HepG2 (cell line): Measurements from ENCODE around the gene ZNF33B. TPM values are rescaled to one million over a fixed set of nuclear protein-coding genes. Genes with fewer than 3 reads are reported as not detected.

Experiments
- FOXA3 ChIP-seq: IDR thresholded peaks from 2 replicates; pipeline ENCODE4 v1.6.1; 2016; ENCODE audit warnings: missing genetic modification reagents, missing compliant biosample characterization
- HOXA3 ChIP-seq: sonication (generic); formaldehyde crosslinking; IDR thresholded peaks from 2 replicates; pipeline ENCODE4 v1.5.0; 2020; ENCODE audit warnings: missing genetic modification reagents
- POLR2A ChIP-seq, 2 experiments: IDR thresholded peaks; 2 replicates each; pipeline ENCODE4 v1.6.1; 2011; ENCODE audit warnings: low read depth in 2 of 2, low read length in 2 of 2, mild to moderate bottlenecking in 1 of 2, moderate library complexity in 1 of 2; ENCODE audit not compliant: insufficient read depth in 1 of 2
- SMARCC2 ChIP-seq: fragments of 450-650 bp; IDR thresholded peaks from 2 replicates; pipeline ENCODE4 v1.6.1; 2017; ENCODE audit warnings: antibody characterized with exemption, mild to moderate bottlenecking
- U2AF1 ChIP-seq: fragments of 200-400 bp; formaldehyde crosslinking; optimal IDR thresholded peaks from 2 replicates; pipeline ENCODE3; 2017; ENCODE audit warnings: mild to moderate bottlenecking, low read depth, low read length
- ZBTB7A ChIP-seq: sonication (generic); formaldehyde crosslinking; IDR thresholded peaks from 2 replicates; pipeline ENCODE4 v1.8.0; 2022; ENCODE audit warnings: mild to moderate bottlenecking, missing genetic modification reagents
- ZNF230 ChIP-seq: sonication (generic); formaldehyde crosslinking; IDR thresholded peaks from 2 replicates; pipeline ENCODE4 v1.4.0; 2020; ENCODE audit warnings: mild to moderate bottlenecking, missing genetic modification reagents
- ZNF614 ChIP-seq: IDR thresholded peaks from 2 replicates; pipeline ENCODE4 v1.6.1; 2018; ENCODE audit warnings: missing biosample characterization, missing genetic modification reagents, inconsistent platforms, borderline replicate concordance
- ZNF839 ChIP-seq: sonication (generic); formaldehyde crosslinking; IDR thresholded peaks from 2 replicates; pipeline ENCODE4 v1.4.0; 2020; ENCODE audit warnings: missing genetic modification reagents, mild to moderate bottlenecking, borderline replicate concordance
- polyA plus RNA-seq, 8 experiments: library from polyadenylated mRNA; depleted of rRNA in 3 of 8; stranded (reverse) in 7 of 8; unstranded in 1 of 8; fragments of >200 nt; fragmentation: Illumina TruSeq in 4 of 8; extraction: Trizol in 4 of 8; gene quantifications; 2 replicates each; pipeline versions ENCODE4 v1.2.1 to v1.2.3, GENCODE V29; 2011 to 2016; ENCODE audit warnings: low read depth in 4 of 8, missing spikeins in 1 of 8, mixed read lengths in 1 of 8; ENCODE audit not compliant: insufficient read depth in 1 of 8
- total RNA-seq, 5 experiments: library from RNA; depleted of rRNA; stranded (reverse); fragments of >200 nt; fragmentation: Illumina TruSeq; extraction: Trizol; gene quantifications; 2 replicates each; pipeline ENCODE4 v1.2.3, GENCODE V29; 2016; ENCODE audit warnings: low read depth in 1 of 5
- TF ChIP-seq, protein P1 (sequence below): sonication (generic); formaldehyde crosslinking; IDR thresholded peaks from 2 replicates; pipeline ENCODE4 v1.4.0; 2020; ENCODE audit warnings: missing genetic modification reagents
- TF ChIP-seq, protein P2 (sequence below): IDR thresholded peaks from 2 replicates; pipeline ENCODE4 v1.6.1; 2018; ENCODE audit warnings: missing genetic modification reagents
- TF ChIP-seq, protein P3 (sequence below): sonication (generic); formaldehyde crosslinking; IDR thresholded peaks from 2 replicates; pipeline ENCODE4 v1.4.0; 2020; ENCODE audit warnings: missing genetic modification reagents
- TF ChIP-seq, protein P4 (sequence below): sonication (generic); formaldehyde crosslinking; IDR thresholded peaks from one replicate; pipeline ENCODE4 v1.5.1; 2020; ENCODE audit warnings: mild to moderate bottlenecking, missing genetic modification reagents; ENCODE audit errors: not compliant biosample characterization
- TF ChIP-seq, protein P5 (sequence below): sonication (generic); formaldehyde crosslinking; IDR thresholded peaks from 2 replicates; pipeline ENCODE4 v1.4.0; 2020; ENCODE audit warnings: mild to moderate bottlenecking, missing genetic modification reagents, borderline replicate concordance

The ZNF33B gene
- total and polyA plus RNA-seq, 2 of the 13 experiments (the other 11 are each of a cell fraction or from before 2014, with no cell fraction given): 18.4 to 23.5 TPM

DNA sequence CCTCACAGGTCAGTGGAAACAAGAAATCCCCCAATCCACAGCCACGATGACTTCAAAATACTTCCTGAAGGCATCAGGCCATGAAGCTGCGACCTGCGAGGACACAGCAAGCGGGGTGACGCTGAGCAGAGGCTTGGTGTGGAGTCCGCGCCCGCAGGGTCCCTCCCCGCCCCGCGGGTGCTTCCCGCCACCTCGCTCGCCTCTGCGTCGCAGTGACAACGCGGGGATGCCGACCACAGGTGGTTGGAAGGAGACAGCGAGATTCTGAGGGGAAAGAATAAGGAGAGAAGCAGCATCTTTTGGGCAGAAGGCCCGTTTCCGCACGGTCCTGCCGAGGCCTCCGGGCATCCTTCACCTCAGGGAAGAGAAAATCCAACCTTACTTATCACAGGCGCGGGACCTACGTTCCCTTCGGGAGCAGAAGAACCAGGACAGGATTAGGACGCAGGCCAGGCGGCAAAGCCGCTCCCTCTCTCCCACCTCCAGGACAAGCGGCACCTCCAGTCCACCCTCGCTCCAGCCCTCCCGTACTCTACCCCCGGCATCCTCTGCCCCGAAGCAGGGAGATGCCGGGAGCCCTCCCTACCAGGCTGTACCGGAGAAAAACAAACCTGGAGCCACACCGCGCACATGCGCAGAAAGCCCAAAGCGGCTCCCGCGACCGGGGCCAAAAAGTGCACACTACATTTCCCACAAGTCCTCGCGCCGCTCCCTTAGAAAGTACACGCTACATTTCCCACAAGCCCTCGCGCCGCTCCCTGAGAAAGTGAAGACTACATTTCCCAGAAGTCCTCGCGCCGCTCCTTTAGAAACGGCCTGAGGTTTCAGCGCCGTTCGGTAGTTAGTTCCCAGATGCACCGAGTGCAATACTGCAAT lies 85.9 kb downstream of the ZNF33B start (continued):
- TF ChIP-seq, protein P1, sequence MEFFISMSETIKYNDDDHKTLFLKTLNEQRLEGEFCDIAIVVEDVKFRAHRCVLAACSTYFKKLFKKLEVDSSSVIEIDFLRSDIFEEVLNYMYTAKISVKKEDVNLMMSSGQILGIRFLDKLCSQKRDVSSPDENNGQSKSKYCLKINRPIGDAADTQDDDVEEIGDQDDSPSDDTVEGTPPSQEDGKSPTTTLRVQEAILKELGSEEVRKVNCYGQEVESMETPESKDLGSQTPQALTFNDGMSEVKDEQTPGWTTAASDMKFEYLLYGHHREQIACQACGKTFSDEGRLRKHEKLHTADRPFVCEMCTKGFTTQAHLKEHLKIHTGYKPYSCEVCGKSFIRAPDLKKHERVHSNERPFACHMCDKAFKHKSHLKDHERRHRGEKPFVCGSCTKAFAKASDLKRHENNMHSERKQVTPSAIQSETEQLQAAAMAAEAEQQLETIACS (CRISPR knock-in tag): no peak
- TF ChIP-seq U2AF1 (no peak), ZNF614 (CRISPR knock-in tag) (no peak), SMARCC2 (no peak), FOXA3 (CRISPR knock-in tag) (peak; percentile 6; the same call in 1 of the 2 replicates), ZNF230 (CRISPR knock-in tag) (peak; percentile 39; the same call in 1 of the 2 replicates), HOXA3 (CRISPR knock-in tag) (no peak), ZNF839 (no peak), POLR2A (IDR thresholded peaks at IDR 0.05; ENCODE audit: insufficient read depth in 1 of 2, low read depth in 2 of 2, low read length in 2 of 2) (peak; percentile 37 to 62; a peak in 3 of 4 replicates), ZBTB7A (CRISPR knock-in tag) (no peak)
- TF ChIP-seq, protein P2, sequence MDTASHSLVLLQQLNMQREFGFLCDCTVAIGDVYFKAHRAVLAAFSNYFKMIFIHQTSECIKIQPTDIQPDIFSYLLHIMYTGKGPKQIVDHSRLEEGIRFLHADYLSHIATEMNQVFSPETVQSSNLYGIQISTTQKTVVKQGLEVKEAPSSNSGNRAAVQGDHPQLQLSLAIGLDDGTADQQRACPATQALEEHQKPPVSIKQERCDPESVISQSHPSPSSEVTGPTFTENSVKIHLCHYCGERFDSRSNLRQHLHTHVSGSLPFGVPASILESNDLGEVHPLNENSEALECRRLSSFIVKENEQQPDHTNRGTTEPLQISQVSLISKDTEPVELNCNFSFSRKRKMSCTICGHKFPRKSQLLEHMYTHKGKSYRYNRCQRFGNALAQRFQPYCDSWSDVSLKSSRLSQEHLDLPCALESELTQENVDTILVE (CRISPR knock-in tag): peak; percentile 77; the same call in 1 of the 2 replicates
- TF ChIP-seq, protein P3, sequence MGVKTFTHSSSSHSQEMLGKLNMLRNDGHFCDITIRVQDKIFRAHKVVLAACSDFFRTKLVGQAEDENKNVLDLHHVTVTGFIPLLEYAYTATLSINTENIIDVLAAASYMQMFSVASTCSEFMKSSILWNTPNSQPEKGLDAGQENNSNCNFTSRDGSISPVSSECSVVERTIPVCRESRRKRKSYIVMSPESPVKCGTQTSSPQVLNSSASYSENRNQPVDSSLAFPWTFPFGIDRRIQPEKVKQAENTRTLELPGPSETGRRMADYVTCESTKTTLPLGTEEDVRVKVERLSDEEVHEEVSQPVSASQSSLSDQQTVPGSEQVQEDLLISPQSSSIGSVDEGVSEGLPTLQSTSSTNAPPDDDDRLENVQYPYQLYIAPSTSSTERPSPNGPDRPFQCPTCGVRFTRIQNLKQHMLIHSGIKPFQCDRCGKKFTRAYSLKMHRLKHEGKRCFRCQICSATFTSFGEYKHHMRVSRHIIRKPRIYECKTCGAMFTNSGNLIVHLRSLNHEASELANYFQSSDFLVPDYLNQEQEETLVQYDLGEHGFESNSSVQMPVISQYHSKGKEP (CRISPR knock-in tag): no peak
- TF ChIP-seq, protein P4, sequence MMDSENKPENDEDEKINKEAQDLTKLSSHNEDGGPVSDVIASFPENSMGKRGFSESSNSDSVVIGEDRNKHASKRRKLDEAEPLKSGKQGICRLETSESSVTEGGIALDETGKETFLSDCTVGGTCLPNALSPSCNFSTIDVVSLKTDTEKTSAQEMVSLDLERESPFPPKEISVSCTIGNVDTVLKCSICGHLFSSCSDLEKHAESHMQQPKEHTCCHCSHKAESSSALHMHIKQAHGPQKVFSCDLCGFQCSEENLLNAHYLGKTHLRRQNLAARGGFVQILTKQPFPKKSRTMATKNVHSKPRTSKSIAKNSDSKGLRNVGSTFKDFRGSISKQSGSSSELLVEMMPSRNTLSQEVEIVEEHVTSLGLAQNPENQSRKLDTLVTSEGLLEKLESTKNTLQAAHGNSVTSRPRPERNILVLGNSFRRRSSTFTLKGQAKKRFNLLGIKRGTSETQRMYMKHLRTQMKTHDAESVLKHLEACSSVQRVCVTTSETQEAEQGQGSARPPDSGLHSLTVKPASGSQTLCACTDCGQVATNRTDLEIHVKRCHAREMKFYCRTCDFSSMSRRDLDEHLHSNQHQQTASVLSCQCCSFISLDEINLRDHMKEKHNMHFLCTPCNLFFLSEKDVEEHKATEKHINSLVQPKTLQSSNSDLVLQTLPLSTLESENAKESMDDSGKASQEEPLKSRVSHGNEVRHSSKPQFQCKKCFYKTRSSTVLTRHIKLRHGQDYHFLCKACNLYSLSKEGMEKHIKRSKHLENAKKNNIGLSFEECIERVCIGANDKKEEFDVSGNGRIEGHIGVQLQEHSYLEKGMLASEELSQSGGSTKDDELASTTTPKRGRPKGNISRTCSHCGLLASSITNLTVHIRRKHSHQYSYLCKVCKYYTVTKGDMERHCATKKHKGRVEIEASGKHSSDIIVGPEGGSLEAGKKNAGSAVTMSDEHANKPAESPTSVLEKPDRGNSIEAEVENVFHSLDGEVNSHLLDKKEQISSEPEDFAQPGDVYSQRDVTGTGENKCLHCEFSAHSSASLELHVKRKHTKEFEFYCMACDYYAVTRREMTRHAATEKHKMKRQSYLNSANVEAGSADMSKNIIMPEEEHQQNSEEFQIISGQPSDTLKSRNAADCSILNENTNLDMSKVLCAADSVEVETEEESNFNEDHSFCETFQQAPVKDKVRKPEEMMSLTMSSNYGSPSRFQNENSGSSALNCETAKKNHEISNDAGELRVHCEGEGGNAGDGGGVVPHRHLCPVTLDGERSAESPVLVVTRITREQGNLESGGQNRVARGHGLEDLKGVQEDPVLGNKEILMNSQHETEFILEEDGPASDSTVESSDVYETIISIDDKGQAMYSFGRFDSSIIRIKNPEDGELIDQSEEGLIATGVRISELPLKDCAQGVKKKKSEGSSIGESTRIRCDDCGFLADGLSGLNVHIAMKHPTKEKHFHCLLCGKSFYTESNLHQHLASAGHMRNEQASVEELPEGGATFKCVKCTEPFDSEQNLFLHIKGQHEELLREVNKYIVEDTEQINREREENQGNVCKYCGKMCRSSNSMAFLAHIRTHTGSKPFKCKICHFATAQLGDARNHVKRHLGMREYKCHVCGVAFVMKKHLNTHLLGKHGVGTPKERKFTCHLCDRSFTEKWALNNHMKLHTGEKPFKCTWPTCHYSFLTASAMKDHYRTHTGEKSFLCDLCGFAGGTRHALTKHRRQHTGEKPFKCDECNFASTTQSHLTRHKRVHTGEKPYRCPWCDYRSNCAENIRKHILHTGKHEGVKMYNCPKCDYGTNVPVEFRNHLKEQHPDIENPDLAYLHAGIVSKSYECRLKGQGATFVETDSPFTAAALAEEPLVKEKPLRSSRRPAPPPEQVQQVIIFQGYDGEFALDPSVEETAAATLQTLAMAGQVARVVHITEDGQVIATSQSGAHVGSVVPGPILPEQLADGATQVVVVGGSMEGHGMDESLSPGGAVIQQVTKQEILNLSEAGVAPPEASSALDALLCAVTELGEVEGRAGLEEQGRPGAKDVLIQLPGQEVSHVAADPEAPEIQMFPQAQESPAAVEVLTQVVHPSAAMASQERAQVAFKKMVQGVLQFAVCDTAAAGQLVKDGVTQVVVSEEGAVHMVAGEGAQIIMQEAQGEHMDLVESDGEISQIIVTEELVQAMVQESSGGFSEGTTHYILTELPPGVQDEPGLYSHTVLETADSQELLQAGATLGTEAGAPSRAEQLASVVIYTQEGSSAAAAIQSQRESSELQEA: no peak
- TF ChIP-seq, protein P5, sequence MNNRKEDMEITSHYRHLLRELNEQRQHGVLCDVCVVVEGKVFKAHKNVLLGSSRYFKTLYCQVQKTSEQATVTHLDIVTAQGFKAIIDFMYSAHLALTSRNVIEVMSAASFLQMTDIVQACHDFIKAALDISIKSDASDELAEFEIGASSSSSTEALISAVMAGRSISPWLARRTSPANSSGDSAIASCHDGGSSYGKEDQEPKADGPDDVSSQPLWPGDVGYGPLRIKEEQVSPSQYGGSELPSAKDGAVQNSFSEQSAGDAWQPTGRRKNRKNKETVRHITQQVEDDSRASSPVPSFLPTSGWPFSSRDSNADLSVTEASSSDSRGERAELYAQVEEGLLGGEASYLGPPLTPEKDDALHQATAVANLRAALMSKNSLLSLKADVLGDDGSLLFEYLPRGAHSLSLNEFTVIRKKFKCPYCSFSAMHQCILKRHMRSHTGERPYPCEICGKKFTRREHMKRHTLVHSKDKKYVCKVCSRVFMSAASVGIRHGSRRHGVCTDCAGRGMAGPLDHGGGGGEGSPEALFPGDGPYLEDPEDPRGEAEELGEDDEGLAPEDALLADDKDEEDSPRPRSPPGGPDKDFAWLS: no peak
